ENCODE data around the gene RWDD4.

- TF ChIP-seq CTCF (optimal IDR thresholded peaks at IDR 0.05 in 1 of 3, IDR thresholded peaks at IDR 0.05 in 1 of 3, conservative IDR thresholded peaks at IDR 0.05 in 1 of 3; ENCODE audit: extremely low read depth in 1 of 3, insufficient read depth in 2 of 3, low read length in 3 of 3), result no peak
- TF ChIP-seq EZH2 (IDR thresholded peaks at IDR 0.05; ENCODE audit: low read length), result no peak
Measured at GRCh38 chr4:183681119-183681518, 22.1 kb upstream of the RWDD4 start.

All from keratinocyte (primary cell).